NT2/D1 (cell line): Measurements from ENCODE around the gene ZNF71.
A peak's percentile ranks its signal among the peaks of the same experiment; 100 is the strongest.

Experiments
- DNase-seq: peaks from one replicate; pipeline ENCODE4 v3.0.0-alpha.2; 2011; ENCODE audit warnings: low read depth, low spot score
- H3K27me3 ChIP-seq: 2 replicates; pipeline ENCODE4 v1.6.0; 2011; ENCODE audit warnings: mild to moderate bottlenecking; ENCODE audit not compliant: insufficient read length, insufficient read depth
- H3K36me3 ChIP-seq: 2 replicates; pipeline ENCODE4 v1.6.1; 2011; ENCODE audit warnings: mild to moderate bottlenecking, low read length, mixed read lengths; ENCODE audit not compliant: insufficient read depth, insufficient read length
- H3K4me1 ChIP-seq: 2 replicates; pipeline ENCODE4 v1.5.1; 2011; ENCODE audit not compliant: insufficient read depth, insufficient read length
- H3K4me3 ChIP-seq: 2 replicates; pipeline ENCODE4 v1.5.1; 2011; ENCODE audit warnings: low read depth; ENCODE audit not compliant: insufficient read length
- H3K9ac ChIP-seq: 2 replicates; pipeline ENCODE4 v1.6.0; 2011; ENCODE audit warnings: low read depth; ENCODE audit not compliant: insufficient read length
- H3K9me3 ChIP-seq: 2 replicates; pipeline ENCODE4 v1.5.1; 2011; ENCODE audit warnings: mild to moderate bottlenecking, low read length; ENCODE audit not compliant: insufficient read depth
- SUZ12 ChIP-seq: IDR thresholded peaks from 2 replicates; pipeline ENCODE4 v1.6.1; 2011; ENCODE audit not compliant: insufficient read length, insufficient read depth; ENCODE audit errors: extremely low read depth
- YY1 ChIP-seq: IDR thresholded peaks from 2 replicates; pipeline ENCODE4 v1.6.1; 2011; ENCODE audit not compliant: insufficient read length, insufficient read depth
- ZNF274 ChIP-seq: IDR thresholded peaks from 2 replicates; pipeline ENCODE4 v1.6.1; 2011; ENCODE audit warnings: mild to moderate bottlenecking, low read depth, low read length

The ZNF71 gene

GRCh38 chr19:56594783-56595547, at the start of gene ZNF71:
Gene ZNF71, plus strand, starts transcription at chr19:56595302. Its CDS starts 6,257 bp downstream, at chr19:56601559.
- DNase-seq = peak; percentile 75
- peaks cover 3% of the 10 kb centered on the region for H3K4me1 ChIP-seq
- peak within 1 kb of the TSS; percentile 95 for H3K9ac ChIP-seq
- H3K4me3 ChIP-seq = peak within 1 kb of the TSS; percentile 94
- peaks cover 18% of the 10 kb centered on the region for H3K36me3 ChIP-seq
- no peaks in the 10 kb centered on the region for H3K27me3 ChIP-seq
- no peak for TF ChIP-seq SUZ12
- no peak for TF ChIP-seq ZNF274
- no peak for TF ChIP-seq YY1
- H3K9me3 ChIP-seq = no peaks in the 10 kb centered on the region

DNA sequence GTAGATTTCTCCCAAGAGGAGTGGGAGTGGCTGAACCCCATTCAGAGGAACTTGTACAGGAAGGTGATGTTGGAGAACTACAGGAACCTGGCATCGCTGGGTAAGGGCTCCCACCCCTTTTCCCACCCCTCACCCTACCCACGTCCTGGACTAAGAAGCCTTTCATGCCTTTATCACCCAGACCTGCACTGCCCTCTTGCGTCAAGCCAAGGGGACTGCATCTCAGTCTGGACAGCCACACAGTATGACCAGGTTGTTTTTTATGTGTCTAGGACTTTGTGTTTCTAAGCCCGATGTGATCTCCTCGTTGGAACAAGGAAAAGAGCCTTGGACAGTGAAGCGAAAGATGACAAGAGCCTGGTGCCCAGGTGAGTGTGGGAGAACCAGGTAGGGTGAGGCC, 47.6 kb upstream of the ZNF71 start:
- H3K36me3 ChIP-seq = peaks cover 65% of the 10 kb centered on the region
- DNase-seq = no peak

DNA sequence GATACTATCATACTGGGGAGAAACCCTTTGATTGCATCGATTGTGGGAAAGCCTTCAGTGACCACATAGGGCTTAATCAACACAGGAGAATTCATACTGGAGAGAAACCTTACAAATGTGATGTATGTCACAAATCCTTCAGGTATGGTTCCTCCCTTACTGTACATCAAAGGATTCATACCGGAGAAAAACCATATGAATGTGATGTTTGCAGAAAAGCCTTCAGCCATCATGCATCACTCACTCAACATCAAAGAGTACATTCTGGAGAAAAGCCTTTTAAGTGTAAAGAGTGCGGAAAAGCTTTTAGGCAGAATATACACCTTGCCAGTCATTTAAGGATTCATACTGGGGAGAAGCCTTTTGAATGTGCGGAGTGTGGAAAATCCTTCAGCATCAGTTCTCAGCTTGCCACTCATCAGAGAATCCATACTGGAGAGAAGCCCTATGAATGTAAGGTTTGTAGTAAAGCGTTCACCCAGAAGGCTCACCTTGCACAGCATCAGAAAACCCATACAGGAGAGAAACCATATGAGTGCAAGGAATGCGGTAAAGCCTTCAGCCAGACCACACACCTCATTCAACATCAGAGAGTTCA, 40.7 kb upstream of the ZNF71 start:
- Histone ChIP-seq H3K4me3 (no peak overlapping the region), H3K27me3 (no peaks in the 10 kb centered on the region), H3K36me3 (peaks cover 48% of the 10 kb centered on the region), H3K9ac (no peak overlapping the region), H3K9me3 (peaks cover 58% of the 10 kb centered on the region), H3K4me1 (no peaks in the 10 kb centered on the region)
- DNase-seq = no peak
- TF ChIP-seq SUZ12 = no peak
- no peak for TF ChIP-seq YY1
- TF ChIP-seq ZNF274 = peak; percentile 68

More for the DNA sequence above, 47.6 kb upstream of the ZNF71 start:
- Histone ChIP-seq H3K4me1 (no peaks in the 10 kb centered on the region), H3K4me3 (no peak overlapping the region), H3K9me3 (peaks cover 29% of the 10 kb centered on the region), H3K27me3 (no peaks in the 10 kb centered on the region), H3K9ac (no peak overlapping the region)
- TF ChIP-seq ZNF274 (no peak), YY1 (no peak), SUZ12 (no peak)

DNA sequence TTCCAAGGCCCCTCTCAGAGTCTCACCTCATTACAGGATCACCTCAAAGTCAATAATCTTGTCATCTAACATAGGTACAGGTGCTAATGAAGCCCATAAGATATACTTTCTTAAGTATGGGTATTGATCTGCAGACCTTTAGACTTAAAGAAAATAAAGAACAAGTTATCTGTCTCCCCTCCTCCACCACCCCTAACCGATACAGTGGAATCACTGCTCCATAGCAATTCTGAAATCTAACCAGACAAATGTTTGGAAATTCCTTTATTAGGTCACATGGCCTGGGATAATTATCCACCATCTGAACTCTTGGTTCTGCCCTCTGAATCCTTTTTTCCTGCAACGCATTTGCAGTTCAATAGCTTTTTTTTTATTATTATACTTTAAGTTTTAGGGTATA, 32.3 kb upstream of the ZNF71 start:
- Histone ChIP-seq H3K9me3 (peaks cover 55% of the 10 kb centered on the region), H3K9ac (no peak overlapping the region)

DNA sequence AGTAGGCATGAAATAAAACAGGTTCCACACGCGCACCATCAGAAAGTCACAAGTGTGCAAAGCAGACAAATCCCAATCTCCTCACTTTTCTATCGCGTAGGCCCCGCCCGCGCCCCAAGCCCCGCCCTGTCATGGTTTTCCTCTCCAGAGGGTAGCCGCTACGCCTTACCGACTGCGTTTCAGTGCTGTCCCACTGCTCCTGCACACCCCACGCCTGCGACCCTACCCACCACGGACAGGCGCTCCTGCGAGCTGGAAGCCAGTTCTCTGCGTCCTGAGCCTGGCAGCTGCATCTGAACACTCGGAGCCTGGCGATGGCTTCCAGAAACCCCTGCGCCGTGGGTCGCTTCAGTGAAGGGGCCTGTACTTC, 28.2 kb upstream of the ZNF71 start:
- TF ChIP-seq YY1 = no peak
- no peak for TF ChIP-seq ZNF274
- no peak for TF ChIP-seq SUZ12
- H3K4me1 ChIP-seq = no peaks in the 10 kb centered on the region
- H3K36me3 ChIP-seq = peaks cover 28% of the 10 kb centered on the region
- peaks cover 72% of the 10 kb centered on the region for H3K9me3 ChIP-seq
- DNase-seq = no peak
- H3K9ac ChIP-seq = peak overlapping the region; percentile 89
- H3K4me3 ChIP-seq = peak overlapping the region; percentile 89
- H3K27me3 ChIP-seq = no peaks in the 10 kb centered on the region

More for the DNA sequence above, 32.3 kb upstream of the ZNF71 start:
- no peaks in the 10 kb centered on the region for H3K4me1 ChIP-seq
- no peak overlapping the region for H3K4me3 ChIP-seq
- H3K36me3 ChIP-seq = no peaks in the 10 kb centered on the region
- H3K27me3 ChIP-seq = no peaks in the 10 kb centered on the region
- TF ChIP-seq SUZ12 (no peak), YY1 (no peak)
- DNase-seq = no peak

DNA sequence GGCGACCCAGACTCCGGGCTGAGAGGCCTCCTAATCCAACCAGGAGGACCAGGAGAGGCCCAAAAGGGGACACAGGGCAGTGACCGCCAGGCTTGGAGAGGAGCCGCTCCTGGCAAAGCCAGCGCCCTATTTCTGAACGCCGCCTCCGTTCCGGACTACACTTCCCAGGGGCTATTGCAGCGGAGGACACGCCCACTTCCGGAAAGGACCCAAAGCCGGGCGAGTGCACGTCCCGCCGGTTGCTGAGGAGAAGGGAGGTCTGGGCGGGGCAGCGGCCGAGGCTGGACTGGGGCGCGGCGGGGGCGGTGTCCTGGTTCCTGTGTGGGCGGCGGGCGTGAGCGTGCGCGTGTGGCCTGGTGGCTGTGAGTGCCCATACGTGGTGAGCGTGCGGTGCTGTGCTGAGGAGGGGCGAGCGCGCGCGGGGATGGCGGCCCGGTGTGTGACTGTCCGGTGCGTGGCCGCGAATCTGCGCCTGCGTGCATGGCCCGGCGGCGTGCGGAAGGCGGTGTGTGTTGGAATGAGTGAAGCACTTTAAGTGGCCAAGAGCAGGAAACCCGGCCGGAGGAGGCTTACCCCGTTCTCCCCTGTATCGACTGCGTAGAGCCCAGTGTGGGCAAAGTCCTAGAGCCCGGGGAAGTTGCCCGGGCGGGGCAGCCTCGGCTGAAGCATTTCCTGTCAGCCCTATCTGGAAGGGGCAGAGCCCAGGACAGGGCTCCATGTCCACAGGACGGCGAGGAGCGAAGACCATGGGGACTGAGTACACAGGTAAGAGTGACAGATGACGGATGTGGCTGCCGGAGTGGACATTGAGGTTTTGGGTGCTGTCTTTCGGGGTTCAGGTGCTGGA, 27.6 kb upstream of the ZNF71 start, which contains the start of gene ZNF470:
TSS of gene ZNF470 (plus strand) at position 195 of the 847 bp plus-strand sequence. CDS start 2,844 bp downstream, outside the sequence.
- Histone ChIP-seq H3K4me1 (no peaks in the 10 kb centered on the region), H3K4me3 (peak within 1 kb of the TSS; percentile 89), H3K36me3 (peaks cover 28% of the 10 kb centered on the region), H3K9ac (peak within 1 kb of the TSS; percentile 89), H3K27me3 (no peaks in the 10 kb centered on the region), H3K9me3 (peaks cover 72% of the 10 kb centered on the region)
- peak; percentile 69 for DNase-seq
- TF ChIP-seq YY1 = no peak
- no peak for TF ChIP-seq ZNF274
- no peak for TF ChIP-seq SUZ12
